PC-9 (cell line): Measurements from ENCODE around the gene PARP12. TPM values are rescaled to one million over a fixed set of nuclear protein-coding genes. Genes with fewer than 3 reads are reported as not detected.

Experiments used
- BruUV-seq: library from RNA; stranded (reverse); fragments of 400-500 nt; replicated peaks from 2 replicates; lab custom pipeline; 2021; lab: Mats Ljungman, UMichigan
- CTCF ChIA-PET: fragments of 300-600 bp; sonication (Branson Sonifier 250); formaldehyde crosslinking; loops from one replicate; lab custom pipeline; 2022; ENCODE audit warnings: antibody characterized with exemption; lab: Charles Lee
- POLR2A ChIA-PET: fragments of 300-600 bp; sonication (Branson Sonifier 250); formaldehyde crosslinking; loops from one replicate; lab custom pipeline; 2022; ENCODE audit warnings: antibody characterized with exemption; ENCODE audit not compliant: unreplicated experiment; lab: Charles Lee
- DNase-seq, 2 experiments: peaks; one replicate each; pipeline versions ENCODE4 v3.0.0 to v3.0.0-alpha.2; 2015 to 2022; ENCODE audit warnings: mixed read lengths in 1 of 2
- H2AFZ ChIP-seq: fragments of 200-600 bp; sonication (generic); 2 replicates; pipeline ENCODE4 v1.8.1; 2017; ENCODE audit warnings: antibody characterized with exemption
- H3F3A ChIP-seq: fragments of 200-600 bp; sonication (generic); 2 replicates; pipeline ENCODE4 v1.8.1; 2017; ENCODE audit warnings: antibody characterized with exemption, mild to moderate bottlenecking, low read depth; ENCODE audit not compliant: insufficient read depth
- H3K27ac ChIP-seq: fragments of 200-600 bp; sonication (generic); 2 replicates; pipeline ENCODE4 v1.6.1; 2016; ENCODE audit warnings: mixed run types
- H3K27me3 ChIP-seq: fragments of 200-600 bp; sonication (generic); 2 replicates; pipeline ENCODE4 v1.6.1; 2016; ENCODE audit warnings: low read depth, mixed run types; ENCODE audit not compliant: insufficient read depth
- H3K36me3 ChIP-seq: fragments of 200-600 bp; sonication (generic); 2 replicates; pipeline ENCODE4 v1.6.1; 2016; ENCODE audit warnings: low read depth, mixed run types
- H3K4me1 ChIP-seq: fragments of 200-600 bp; sonication (generic); replicated peaks from 2 replicates; pipeline ENCODE4 v1.6.1; 2016; ENCODE audit warnings: mixed run types; ENCODE audit not compliant: insufficient read depth
- H3K4me2 ChIP-seq: fragments of 200-600 bp; sonication (generic); 2 replicates; pipeline ENCODE4 v1.6.1; 2017; ENCODE audit warnings: mixed run types
- H3K4me3 ChIP-seq: fragments of 200-600 bp; sonication (generic); 2 replicates; pipeline ENCODE4 v1.6.1; 2016; ENCODE audit warnings: mixed run types
- H3K79me2 ChIP-seq: fragments of 200-600 bp; sonication (generic); 2 replicates; pipeline ENCODE4 v1.6.1; 2017; ENCODE audit warnings: low read depth, mixed run types
- H3K9me2 ChIP-seq: fragments of 200-600 bp; sonication (generic); 2 replicates; pipeline ENCODE4 v1.8.1; 2017; ENCODE audit warnings: mild to moderate bottlenecking; ENCODE audit not compliant: insufficient read depth
- H3K9me3 ChIP-seq: fragments of 200-600 bp; sonication (generic); 2 replicates; pipeline ENCODE4 v1.8.1; 2016; ENCODE audit warnings: low read depth; ENCODE audit not compliant: insufficient read depth
- H4K20me1 ChIP-seq: fragments of 200-600 bp; sonication (generic); 2 replicates; pipeline ENCODE4 v1.8.1; 2017; ENCODE audit not compliant: insufficient read depth
- CTCF ChIP-seq: fragments of 200-600 bp; sonication (generic); conservative IDR thresholded peaks from 2 replicates; pipeline ENCODE4 v1.6.1; 2017; ENCODE audit warnings: mixed run types, antibody characterized with exemption, mild to moderate bottlenecking, moderate library complexity
- EZH2 ChIP-seq: fragments of 200-600 bp; sonication (generic); IDR thresholded peaks from 2 replicates; pipeline ENCODE4 v1.8.0; 2017; ENCODE audit warnings: antibody characterized with exemption, low read depth
- intact Hi-C: fragments of 100-400 bp; cut with micrococcal nuclease; formaldehyde crosslinking; loops from one replicate; pipeline ENCODE4 v1.10.0; 2022; ENCODE audit not compliant: unreplicated experiment
- total RNA-seq: library from RNA; stranded (reverse); gene quantifications from 2 replicates; pipeline ENCODE4 v1.2.3, GENCODE V29; 2021

PARP12 gene
- total RNA-seq, 1 experiment from 2014 or later, result 32.4 TPM

GRCh38 chr7:140041659-140042385, 20.9 kb downstream of the PARP12 start:
- no peaks in the 10 kb centered on the region for H3K9me3 ChIP-seq
- no peak for DNase-seq
- ChIA-PET POLR2A (no interaction called here), CTCF (no interaction called here)
- TF ChIP-seq EZH2, result no peak
- TF ChIP-seq CTCF, result no peak
- intact Hi-C loops, result no loop called here
- H4K20me1 ChIP-seq, result no peaks in the 10 kb centered on the region
- BruUV-seq, result no TSS peak
- H3K4me1 ChIP-seq, result no peaks in the 10 kb centered on the region
- no peaks in the 10 kb centered on the region for H3K9me2 ChIP-seq
- no peaks in the 10 kb centered on the region for H3F3A ChIP-seq
- H3K27me3 ChIP-seq, result no peaks in the 10 kb centered on the region
- H3K79me2 ChIP-seq, result no peaks in the 10 kb centered on the region
- H2AFZ ChIP-seq, result no peak overlapping the region
- H3K36me3 ChIP-seq, result 0 out of 2 replicates have a peak, but pooled peaks cover 3% of the 10 kb centered on the region
- H3K4me3 ChIP-seq, result no peak overlapping the region
- no peak overlapping the region for H3K27ac ChIP-seq
- no peak overlapping the region for H3K4me2 ChIP-seq

GRCh38 chr7:140039896-140040295, 22.9 kb downstream of the PARP12 start:
- Histone ChIP-seq H3K36me3 (0 out of 2 replicates have a peak, but pooled peaks cover 3% of the 10 kb centered on the region), H3K9me3 (no peaks in the 10 kb centered on the region), H3K4me1 (no peaks in the 10 kb centered on the region), H4K20me1 (no peaks in the 10 kb centered on the region), H3F3A (no peaks in the 10 kb centered on the region), H3K4me3 (no peak overlapping the region), H3K27ac (no peak overlapping the region), H3K9me2 (no peaks in the 10 kb centered on the region), H3K79me2 (no peaks in the 10 kb centered on the region), H3K4me2 (no peak overlapping the region), H2AFZ (no peak overlapping the region), H3K27me3 (no peaks in the 10 kb centered on the region)
- CTCF ChIA-PET, result no interaction called here
- TF ChIP-seq CTCF (no peak), EZH2 (no peak)
- no peak for DNase-seq
- intact Hi-C loops, result no loop called here
- POLR2A ChIA-PET, result no interaction called here
- no TSS peak for BruUV-seq

- intact Hi-C loops, result no loop called here
- H2AFZ ChIP-seq, result no peak overlapping the region
- 0 out of 2 replicates have a peak, but pooled peaks cover 3% of the 10 kb centered on the region for H3K36me3 ChIP-seq
- no peaks in the 10 kb centered on the region for H4K20me1 ChIP-seq
- H3K4me2 ChIP-seq, result no peak overlapping the region
- H3K9me2 ChIP-seq, result no peaks in the 10 kb centered on the region
- ChIA-PET POLR2A (no interaction called here), CTCF (no interaction called here)
- no peak for DNase-seq
- no peaks in the 10 kb centered on the region for H3K4me1 ChIP-seq
- no peaks in the 10 kb centered on the region for H3F3A ChIP-seq
- no peaks in the 10 kb centered on the region for H3K79me2 ChIP-seq
- no peaks in the 10 kb centered on the region for H3K9me3 ChIP-seq
- TF ChIP-seq CTCF (no peak), EZH2 (no peak)
- H3K27me3 ChIP-seq, result no peaks in the 10 kb centered on the region
- no TSS peak for BruUV-seq
- no peak overlapping the region for H3K4me3 ChIP-seq
- H3K27ac ChIP-seq, result no peak overlapping the region
These were observed 23.7 kb downstream of the PARP12 start for GRCh38 chr7:140039066-140039465.
